ENCODE data around the gene GPRC5A.

The GPRC5A gene

DNA sequence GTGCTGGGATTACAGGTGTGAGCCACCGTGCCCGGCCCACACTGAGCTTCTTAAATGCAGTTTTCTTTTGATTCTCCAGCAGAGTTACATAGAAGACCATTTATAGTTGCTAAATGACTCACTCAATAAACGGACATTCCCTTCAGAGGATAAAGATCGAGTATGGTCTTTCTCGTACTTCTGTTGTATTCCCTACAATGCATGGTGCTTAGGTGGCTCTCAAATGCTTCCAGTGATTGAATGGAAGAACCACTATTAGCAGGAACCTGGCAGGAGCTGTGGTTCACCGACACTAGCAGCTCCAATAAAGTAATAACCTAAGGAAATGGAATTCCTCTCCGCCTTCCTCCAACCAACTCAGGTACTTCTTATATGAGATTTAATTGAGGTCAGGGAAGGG is 3.9 kb upstream of the GPRC5A start:
- DNase-seq, result no peak

DNA sequence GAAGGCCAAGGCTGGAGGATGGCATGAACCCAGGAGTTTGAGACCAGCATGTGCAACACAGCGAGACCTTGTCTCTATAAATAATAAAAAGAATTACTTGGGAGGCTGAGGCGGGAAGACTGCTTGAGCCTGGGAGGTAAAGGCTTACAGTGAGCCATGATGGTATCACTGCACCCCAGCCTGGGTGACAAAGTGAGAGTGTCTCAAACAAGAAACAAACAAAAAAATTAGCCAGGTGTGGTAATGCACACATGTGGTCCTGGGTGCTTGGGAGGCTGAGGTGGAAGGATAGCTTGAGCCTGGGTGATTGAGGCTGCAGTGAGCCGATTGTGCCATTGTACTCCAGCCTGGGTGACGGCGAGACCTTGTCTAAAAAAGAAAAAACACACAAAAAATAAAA is 1.7 kb upstream of the GPRC5A start:
- DNase-seq, result no peak

DNA sequence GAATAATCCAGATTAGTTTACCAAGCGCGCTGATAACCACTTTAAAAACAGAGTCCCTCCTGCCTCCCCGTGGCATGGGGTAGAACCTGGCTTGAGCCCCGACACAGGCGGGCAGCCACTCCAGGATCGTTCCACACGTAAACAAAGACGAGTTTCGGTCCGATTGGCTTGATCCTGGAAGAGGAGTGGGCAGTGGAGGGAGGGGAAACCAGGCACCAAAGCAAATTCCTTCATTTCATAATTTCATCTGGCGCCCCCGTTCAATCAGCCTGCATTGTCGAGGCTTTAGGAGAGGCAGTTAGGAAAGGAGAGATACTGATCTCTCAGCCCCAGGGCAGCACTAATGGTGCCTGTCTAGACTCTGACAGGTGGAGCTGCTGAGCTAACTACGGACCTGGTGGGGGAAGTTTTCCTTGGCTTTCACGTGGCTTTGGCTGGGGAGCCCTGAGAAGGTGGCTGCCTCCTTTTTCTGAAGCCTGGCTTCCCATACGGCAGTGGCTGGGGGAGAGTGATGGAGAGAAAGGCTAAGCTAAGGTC is 751 bp upstream of the GPRC5A start:
- no peak for DNase-seq

DNA sequence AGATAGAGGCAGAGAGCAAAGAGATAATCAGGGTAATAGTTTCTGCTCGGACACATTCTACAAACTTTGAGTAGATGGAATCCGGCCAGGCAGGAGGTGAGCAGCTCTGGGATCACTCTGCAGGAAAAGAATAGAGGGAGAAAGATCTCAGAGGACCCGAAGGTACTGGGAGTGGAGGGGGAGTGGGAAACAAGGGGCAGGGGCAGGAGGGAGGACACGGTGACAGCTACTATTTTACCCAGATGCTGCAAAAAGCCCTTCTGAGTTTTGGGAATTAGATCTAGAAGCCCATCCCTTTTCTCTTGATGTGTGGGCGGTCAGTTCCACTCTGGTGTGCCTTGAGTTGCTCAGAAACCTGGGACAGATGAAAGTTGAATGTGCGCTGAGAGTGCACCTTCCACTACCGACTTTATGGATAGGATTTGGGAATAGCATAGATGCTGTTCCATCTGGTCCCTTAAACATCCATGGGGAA is 556 bp downstream of the GPRC5A start:
- no peak for DNase-seq

DNA sequence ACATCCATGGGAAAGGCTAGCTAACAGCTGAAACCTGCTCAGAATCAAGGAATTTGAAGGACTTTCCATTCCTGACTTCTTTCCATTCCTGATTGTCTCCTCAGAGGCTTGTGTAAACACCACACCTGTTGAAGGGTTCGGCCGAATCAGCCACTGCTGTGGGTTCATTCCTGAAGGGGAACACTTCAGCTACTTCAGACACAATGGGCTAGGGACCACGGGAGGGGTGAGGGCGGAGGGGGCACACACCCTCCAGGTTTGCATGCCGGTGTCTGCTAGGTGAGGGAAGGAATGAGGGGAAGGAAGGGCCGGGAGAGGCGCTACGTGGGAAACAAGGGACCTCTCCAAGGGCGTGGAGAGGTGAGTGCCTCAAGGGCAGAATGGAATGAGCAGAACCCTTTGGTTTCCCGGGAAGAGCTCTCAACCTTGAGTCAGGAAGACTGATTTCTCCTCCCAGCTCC is 1.3 kb downstream of the GPRC5A start:
- no peak for DNase-seq

DNA sequence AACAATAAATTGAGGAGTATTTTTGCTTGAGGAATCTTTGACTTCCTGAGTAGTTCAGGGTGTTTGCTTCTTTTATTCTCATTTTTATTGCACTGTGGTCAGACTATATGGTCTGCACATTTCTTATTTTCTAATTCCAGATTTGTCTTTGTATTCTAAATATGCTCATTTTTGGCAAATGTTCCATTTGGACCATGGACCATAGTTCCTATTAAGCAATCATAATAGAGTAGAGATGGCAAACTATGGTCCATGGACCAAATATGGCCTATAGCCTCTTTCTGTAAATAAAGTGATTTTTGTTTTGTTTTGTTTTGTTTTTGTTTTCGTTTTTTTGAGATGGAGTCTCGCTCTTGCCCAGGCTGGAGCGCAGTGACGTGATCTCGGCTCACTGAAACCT is 2.1 kb downstream of the GPRC5A start:
- DNase-seq, result no peak

DNA sequence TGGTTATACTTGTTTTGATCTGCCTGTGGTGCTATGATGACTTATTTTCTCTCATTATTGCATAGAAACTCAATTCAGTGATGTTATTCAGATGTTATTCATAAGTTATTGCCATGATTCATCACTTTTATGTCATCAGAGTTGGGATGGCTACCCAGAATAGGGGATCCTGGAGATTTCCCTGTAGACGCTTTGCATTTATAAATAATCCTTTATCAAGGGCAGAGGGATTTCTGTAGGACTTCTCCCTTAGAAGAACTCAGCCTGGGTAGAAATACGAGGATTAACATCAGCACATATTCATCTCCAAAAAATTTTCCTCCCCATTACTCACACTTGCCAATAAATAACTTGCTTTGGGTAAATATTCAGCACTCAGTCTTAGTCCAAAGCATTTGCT is 4.9 kb downstream of the GPRC5A start:
- no peak for DNase-seq

DNA sequence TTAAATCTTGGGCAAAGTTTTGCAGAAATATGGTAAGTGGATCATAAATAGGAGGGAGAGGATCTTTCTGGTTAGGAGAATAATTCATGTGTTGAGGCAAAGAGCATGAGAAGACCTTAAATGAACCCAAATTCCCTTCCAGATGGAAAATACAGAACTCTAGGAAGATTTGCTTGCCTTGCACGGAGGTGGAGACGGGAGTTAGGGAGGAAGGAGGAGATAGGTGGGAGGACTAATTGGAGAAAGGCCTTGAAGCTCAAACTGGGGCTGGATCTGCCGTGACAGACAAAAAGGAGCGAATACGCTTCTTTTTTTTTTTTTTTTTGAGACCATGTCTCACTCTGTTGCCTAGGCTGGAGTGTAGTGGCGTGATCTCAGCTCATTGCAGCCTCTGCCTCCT is 5.9 kb downstream of the GPRC5A start:
- DNase-seq, result no peak

DNA sequence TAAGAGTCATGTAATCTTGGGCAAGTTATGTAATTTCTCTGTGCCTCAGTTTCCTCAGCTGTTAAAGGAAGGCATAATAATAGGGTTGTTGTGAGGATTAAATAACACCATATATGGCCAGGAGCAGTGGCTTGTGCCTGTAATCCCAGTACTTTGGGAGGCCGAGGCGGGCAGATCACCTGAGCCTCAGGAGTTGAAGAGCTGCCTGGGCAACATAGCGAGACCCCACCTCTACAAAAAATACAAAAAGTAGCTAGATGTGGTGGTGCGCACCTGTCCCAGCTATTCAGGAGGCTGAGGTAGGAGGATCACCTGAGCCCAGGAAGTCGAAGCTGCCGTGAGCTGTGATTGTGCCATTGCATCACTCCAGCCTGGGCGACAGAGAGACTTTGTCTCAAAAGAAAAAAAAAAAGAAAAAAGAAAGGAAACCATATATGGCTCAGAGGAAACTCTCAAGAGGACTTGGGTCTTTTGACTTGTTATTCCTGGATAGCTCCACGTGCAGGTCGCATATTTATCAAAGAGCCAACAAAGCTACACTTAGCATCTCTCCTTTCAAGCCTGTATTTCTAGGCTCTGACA is 6.9 kb downstream of the GPRC5A start:
- no peak for DNase-seq

DNA sequence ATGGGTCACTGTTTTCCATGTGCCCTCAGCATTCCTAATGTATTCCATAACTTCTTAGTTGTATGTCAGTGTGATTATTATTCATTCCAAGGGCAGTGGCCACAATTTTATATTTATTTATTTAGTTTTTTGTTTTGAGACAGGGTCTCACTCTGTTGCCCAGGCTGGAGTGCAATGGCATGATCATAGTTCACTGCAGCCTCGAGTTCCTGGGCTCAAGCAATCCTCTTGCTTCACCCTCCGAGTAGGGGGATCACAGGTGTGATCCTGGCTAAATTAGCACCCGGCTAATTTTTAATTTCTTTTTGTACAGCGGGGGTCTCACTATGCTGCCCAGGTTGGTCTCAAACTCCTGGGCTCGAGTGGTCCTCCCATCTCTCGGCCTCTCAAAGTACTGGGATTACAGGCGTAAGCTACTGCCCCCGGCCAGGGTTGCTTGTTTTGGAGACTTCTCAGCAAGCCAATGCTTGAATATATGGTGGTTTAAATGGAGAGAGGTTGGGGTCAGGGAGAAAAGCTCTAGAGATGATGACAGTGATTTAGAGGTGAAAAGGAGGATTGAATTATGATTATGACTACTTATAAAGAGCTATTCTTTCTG is 7.6 kb downstream of the GPRC5A start:
- DNase-seq, result no peak

DNA sequence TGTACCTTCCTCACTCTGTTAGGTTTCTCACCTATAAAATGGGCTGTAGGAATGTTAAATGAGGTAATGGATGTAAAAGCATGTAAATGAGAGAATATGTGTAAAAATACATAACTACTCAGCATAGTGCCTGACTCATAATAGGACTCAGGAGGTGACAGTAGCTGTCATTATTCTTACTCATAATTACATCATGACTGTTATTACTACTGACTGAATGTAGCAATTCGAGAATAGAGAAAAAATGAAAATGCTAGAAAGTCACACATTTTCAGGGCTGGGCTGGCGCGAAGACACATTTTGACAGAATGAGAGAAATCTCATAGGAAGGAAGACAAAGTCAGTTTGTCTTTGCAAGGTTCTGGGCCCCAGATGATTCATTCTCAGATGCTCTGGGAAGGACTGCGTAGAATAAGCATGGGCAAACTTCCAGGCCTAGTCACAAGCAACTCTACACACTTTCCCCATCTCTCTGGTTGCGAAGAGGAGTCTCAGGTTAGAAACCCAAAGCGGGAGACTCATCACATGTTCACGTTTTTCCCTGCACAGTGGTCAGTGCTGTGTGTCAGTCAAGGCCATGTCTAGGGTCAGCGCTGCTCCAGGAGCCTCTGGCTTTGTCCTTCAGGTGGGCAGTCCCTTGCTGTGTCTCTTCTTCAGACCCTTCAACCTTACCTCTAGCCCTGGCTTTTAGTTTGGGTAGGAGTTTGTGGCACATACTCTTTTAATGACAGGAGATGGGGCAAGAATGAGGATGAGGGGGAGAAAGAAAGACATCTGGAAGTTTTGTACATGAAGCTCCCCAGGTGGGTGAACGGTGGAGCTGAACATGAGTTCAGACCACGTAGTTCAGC is 8.4 kb downstream of the GPRC5A start:
- no peak for DNase-seq

DNA sequence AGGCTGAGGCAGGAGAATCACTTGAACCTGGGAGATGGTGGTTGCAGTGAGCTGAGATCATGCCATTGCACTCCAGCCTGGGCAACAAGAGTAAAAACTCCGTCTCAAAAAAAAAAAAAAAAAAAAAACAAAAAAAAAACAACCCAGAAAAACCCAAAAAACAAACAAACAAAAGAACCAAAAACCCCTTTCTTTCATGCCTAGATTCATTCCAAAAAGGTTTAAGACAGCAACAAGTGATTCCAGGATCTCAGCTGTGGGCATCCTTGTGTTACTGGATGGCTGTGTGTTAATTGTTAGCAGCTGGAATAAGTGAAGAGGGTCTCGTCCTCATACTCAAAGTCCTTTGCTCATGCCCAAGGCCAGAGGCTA is 9.4 kb downstream of the GPRC5A start:
- no peak for DNase-seq

DNA sequence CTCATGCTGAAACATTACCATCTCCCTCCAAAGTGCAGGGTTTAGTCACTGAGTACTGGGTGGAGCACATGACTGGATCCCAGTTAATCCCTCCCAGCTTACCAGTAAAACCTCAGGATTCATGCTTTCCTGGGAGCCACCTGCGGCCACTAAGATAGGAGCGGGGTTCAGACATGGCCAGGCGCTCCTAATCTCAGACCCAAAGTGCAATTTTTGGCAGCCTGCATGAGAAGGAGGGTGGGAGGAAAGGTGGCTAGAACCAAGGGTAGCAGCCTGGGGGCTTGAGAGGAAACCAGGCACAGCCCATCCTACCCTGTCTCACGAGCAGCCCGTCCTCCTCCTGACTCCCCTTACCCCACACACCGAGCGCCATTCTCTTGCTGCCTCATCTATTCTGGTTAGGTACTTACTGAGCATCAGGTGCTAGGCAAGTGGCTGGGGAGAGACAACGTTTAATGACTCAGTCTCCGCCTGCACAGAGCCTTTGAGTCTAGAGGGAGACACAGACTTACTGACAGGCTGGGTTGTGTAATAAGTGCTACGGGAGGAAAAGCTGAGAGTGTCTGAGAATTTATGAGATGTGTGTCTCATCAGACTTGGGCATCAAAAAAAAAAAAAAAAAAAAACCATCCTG is 9.9 kb downstream of the GPRC5A start:
- DNase-seq, result no peak

DNA sequence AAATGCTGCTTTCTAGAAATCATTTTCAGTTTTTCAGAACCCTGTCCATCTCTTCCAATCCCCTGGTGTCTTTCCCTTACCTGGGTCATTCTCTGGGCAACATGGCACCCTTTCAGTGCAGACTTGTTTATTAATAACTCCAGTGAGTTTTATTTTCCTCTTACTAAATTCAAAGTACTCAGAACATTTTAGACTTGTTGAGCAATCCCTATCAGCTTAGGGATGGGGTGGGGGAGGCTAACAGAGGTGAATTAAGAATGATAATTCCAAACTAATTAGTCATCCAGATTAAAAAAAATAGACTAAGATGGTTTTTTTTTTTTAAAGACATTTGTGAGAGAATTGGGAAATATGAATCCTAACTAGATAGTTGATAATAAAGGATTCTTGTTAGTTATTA is 10.7 kb downstream of the GPRC5A start:
- DNase-seq, result no peak

DNA sequence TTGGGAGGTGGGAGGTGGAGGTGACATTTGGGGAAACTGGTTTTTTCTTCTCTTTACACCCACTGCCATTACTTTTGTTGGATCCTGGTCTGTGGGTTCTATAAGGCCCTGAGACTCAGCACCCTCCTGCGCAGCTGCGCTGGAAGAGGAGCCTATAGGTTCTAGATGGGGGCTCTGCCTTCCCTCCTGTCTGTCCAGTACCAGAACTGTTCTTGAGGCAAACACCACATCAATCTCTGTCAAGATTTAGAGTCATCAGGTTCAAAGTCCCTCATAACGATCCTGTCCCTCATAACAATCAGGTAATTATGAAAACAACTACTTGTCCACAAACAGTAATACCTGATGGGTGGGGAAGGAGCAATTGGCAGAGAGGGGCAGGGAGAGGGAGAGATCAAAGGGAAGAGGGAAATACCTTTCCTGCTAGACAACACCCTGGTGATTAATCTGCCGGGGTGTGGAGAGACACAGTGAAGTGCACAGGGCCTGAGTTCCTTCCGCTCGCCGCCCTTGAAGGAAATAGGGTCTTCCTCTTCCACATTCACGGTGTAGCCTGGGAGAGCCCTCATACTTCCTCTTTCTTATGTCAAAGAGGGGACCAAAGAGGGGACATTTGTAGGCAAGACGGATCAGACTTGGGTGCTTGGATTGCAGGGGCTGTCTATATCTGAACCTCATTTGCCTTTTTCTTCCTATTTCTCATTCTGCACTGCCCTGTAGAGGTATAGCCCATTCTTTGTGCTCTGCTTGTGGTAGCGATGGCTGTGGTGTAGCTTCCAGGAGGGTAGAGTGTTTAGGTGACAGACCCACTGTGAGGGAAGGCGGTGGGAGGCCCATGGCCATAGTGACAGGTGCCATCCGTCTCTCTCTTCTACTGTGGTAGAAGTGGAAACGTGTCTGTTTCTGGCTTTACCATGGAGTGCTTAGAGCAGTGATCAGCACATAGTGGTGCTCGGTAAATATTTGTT is 12.6 kb downstream of the GPRC5A start:
- DNase-seq, result no peak

DNA sequence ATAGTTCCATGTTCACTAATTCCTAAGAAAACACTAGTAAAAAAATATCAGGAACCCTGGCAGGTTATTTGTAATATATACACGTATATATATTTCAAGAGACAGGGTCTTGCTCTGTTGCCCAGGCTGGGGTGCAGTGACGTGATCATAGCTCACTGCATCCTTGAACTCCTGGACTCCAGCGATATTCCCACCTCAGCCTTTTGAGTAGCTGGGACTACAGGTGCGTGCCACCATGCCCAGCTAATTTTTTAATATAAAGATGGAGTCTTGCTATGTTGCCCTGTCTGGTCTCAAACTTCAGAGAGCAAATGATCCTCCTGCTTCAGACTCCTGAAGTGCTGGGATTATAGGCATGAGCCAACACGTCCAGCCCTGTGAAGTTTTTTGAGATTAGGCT is 16.2 kb downstream of the GPRC5A start:
- no peak for DNase-seq

DNA sequence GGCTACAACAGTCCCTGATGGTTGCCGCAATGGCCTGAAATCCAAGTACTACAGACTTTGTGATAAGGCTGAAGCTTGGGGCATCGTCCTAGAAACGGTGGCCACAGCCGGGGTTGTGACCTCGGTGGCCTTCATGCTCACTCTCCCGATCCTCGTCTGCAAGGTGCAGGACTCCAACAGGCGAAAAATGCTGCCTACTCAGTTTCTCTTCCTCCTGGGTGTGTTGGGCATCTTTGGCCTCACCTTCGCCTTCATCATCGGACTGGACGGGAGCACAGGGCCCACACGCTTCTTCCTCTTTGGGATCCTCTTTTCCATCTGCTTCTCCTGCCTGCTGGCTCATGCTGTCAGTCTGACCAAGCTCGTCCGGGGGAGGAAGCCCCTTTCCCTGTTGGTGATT is 16.9 kb downstream of the GPRC5A start:
- no peak for DNase-seq

DNA sequence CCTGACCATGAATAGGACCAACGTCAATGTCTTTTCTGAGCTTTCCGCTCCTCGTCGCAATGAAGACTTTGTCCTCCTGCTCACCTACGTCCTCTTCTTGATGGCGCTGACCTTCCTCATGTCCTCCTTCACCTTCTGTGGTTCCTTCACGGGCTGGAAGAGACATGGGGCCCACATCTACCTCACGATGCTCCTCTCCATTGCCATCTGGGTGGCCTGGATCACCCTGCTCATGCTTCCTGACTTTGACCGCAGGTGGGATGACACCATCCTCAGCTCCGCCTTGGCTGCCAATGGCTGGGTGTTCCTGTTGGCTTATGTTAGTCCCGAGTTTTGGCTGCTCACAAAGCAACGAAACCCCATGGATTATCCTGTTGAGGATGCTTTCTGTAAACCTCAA is 17.3 kb downstream of the GPRC5A start:
- no peak for DNase-seq

DNA sequence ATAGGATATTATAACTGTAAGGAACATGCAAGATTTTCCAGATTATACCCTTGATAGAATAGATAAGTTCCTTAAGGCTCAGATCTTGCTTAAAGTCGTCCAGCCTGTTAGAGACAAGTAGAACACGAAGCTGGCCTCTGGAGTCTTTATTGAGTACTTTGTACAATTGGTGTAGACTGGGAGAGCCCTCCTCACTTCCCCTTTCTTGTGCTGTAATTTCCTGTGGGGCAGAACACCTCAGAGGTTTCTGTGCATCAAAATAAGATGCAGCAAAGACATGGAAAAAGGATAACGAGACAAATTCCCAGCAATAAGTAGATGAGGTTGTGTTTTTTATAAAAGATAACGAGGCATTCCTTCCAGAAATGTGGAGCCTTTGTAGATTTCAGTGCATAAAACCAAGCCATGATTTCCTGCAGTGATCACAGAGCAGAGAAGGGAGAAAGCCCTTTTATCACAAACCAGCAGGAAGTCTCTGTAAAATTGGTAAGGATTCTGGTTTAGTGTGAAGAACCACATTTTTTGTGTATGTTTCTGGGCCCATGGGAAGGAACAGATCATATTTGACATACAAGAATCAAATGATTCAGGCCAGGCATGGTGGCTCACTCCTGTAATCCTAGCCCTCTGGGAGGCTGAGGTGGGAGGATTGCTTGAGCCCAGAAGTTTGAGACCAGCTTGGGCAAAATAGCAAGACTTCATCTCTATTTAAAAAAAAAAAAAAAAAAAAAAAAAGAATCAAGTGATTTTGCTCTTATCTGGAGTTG is 18.0 kb downstream of the GPRC5A start:
- no peak for DNase-seq

DNA sequence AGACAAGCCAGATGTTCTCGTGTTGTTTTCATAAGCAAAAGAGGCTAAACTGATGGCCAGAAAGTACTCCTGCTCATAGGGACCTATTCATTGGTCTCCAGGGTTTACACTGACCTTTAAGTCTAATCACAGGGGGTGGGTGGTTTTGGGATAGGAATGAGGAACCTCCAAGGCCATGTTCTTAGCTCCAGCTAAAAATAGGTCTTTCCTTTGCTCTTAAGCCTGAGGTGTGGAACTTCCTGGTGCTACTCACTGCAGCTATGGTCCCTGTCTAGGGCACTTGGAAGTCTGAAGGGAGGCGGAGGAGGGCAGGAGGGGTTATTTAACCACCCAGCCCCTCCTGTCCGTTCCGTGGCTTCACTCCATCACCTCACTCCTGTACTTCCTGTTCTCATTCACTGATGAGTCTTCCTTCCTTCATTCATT is 18.6 kb downstream of the GPRC5A start:
- no peak for DNase-seq

DNA sequence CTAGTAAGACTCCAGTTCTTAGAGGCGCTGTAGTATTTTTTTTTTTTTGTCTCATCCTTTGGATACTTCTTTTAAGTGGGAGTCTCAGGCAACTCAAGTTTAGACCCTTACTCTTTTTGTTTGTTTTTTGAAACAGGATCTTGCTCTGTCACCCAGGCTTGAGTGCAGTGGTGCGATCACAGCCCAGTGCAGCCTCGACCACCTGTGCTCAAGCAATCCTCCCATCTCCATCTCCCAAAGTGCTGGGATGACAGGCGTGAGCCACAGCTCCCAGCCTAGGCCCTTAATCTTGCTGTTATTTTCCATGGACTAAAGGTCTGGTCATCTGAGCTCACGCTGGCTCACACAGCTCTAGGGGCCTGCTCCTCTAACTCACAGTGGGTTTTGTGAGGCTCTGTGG is 21.3 kb downstream of the GPRC5A start:
- no peak for DNase-seq

Data from NCI-H774 (cell line).